Heart right ventricle (tissue), 16 donors: ENCODE results near the gene PODXL. TPM values are rescaled to one million over a fixed set of nuclear protein-coding genes. Genes with fewer than 3 reads are reported as not detected.

Experiments
- ATAC-seq, 8 donors: fragments of 200-7000 bp; cut with Tn5 transposase; one replicate each; pipeline ENCODE4 v1.9.1; 2020; ENCODE audit warnings: mild to moderate bottlenecking in 8 of 8, moderate library complexity in 8 of 8, moderate number of reproducible peaks in 1 of 8
- DNase-seq, 2 donors: peaks; one replicate each; pipeline ENCODE4 v3.0.0-alpha.2; 2020
- H3K27ac ChIP-seq, 10 donors: fragments of 200-600 bp; sonication (generic) in 2 of 10; one replicate each; pipeline versions ENCODE4 v1.5.0 to v1.8.0; 2020 to 2022; ENCODE audit warnings: mild to moderate bottlenecking in 3 of 10
- H3K27me3 ChIP-seq, 7 donors: fragments of 200-600 bp; one replicate each; pipeline ENCODE4 v1.8.0; 2021 to 2022; ENCODE audit warnings: mild to moderate bottlenecking in 2 of 7
- H3K36me3 ChIP-seq, 9 donors: fragments of 200-600 bp; sonication (generic) in 1 of 9; one replicate each; pipeline versions ENCODE4 v1.5.0 to v1.8.0; 2020 to 2022; ENCODE audit warnings: mild to moderate bottlenecking in 2 of 9
- H3K4me1 ChIP-seq, 9 donors: fragments of 200-600 bp; sonication (generic) in 1 of 9; one replicate each; pipeline versions ENCODE4 v1.5.0 to v1.8.0; 2020 to 2022; ENCODE audit warnings: mild to moderate bottlenecking in 4 of 9
- H3K4me3 ChIP-seq, 10 donors: fragments of 200-600 bp; sonication (generic) in 2 of 10; one replicate each; pipeline versions ENCODE4 v1.5.0 to v1.8.0; 2020 to 2022; ENCODE audit warnings: mild to moderate bottlenecking in 7 of 10, moderate library complexity in 2 of 10
- H3K9me3 ChIP-seq, 11 donors: fragments of 200-600 bp in 10 of 11; sonication (generic) in 2 of 11; one replicate each; pipeline versions ENCODE4 v1.5.0 to v1.8.0; 2013 to 2022; ENCODE audit warnings: mild to moderate bottlenecking in 2 of 11, control low read depth in 1 of 11, moderate library complexity in 1 of 11
- CTCF ChIP-seq, 9 donors: fragments of 200-600 bp; sonication (generic) in 2 of 9; IDR thresholded peaks; one replicate each; pipeline versions ENCODE4 v1.5.0 to v1.8.0; 2021 to 2022; ENCODE audit warnings: antibody characterized with exemption in 9 of 9, mild to moderate bottlenecking in 5 of 9, moderate library complexity in 1 of 9
- WGBS, 2 donors: extraction: QIAGEN DNeasy Blood & Tissue Kit; methylation state at CpG; one replicate each; pipeline ENCODE4 v1.1.7; 2013; ENCODE audit warnings: inconsistent platforms in 1 of 2; 5-methylcytosine and 5-hydroxymethylcytosine counted together
- intact Hi-C, 10 donors: fragments of 100-400 bp; cut with DNase I; formaldehyde crosslinking; loops; one replicate each; pipeline versions ENCODE4 v1.11.1 to v1.14.2; 2022
- polyA plus RNA-seq, 2 donors: library from polyadenylated mRNA; stranded (reverse); fragments of 200-250 nt; gene quantifications; one replicate each; pipeline ENCODE4 v1.2.3, GENCODE V29; 2013
- total RNA-seq, 10 donors: library from RNA; stranded (reverse); fragmentation: NEBNext Ultra II Directional in 3 of 10; extraction: Animal tissue kit (Norgen Biotek cat#: 25700) in 3 of 10; gene quantifications; one replicate each; pipeline versions ENCODE4 v1.2.1 to v1.2.4, GENCODE V29; 2021 to 2023
- donor health status: Arrhythmogenic right ventricular cardiomyopathy.
- donor health status: ischemic (EF 13 %, LVEDD 7.1; RV severe dilation, severe dysfunction).
- donor health status: healthy with polysubstance abuse.
- donor health status: DM: no; HTN: yes; CAD: no.
- donor health status: DM: no; HTN: no; CAD: no.
- donor health status: ischemic (EF 25% LVEDD 6.9; RV normal size, moderate dysfunction).
- donor health status: ischemic (EF 25% LVEDD 5.7; RV mildly dilated, moderate dysfunction).
- donor health status: healthy.
- donor health status: DM: yes; HTN: yes; CAD: no.
- donor health status: Ischemic cardiomyopathy.
- donor health status: ischemic (EF 35%, LVEDD 5.7; RV mildly dilated, moderate dysfunction).
- donor health status: nonischemic (EF 11% LVEDD 7.7; RV severe dilation, severe dysfunction).
- donor health status: DM: yes; HTN: yes; CAD: no.
- donor health status: PGD.
- donor health status: ischemic (EF 29% LVEDD 5.4; RV normal size, mild dysfunction).
- donor health status: nonischemic (EF 23%, LVEDD 6.1; RV moderate dilation, normal function).

PODXL gene
- total and polyA plus RNA-seq, 12 donors: 34.4 to 162 (median 65.2) TPM

GRCh38 chr7:131533566-131534561, 22.6 kb downstream of the PODXL start:
- H3K4me3 ChIP-seq: no peak overlapping the region
- no peaks in the 10 kb centered on the region for H3K9me3 ChIP-seq
- H3K4me1 ChIP-seq: peaks cover 38 to 97% (median 69%) of the 10 kb centered on the region in 9 donors
- TF ChIP-seq CTCF (IDR thresholded peaks at IDR 0.05): no peak
- intact Hi-C loops: no loop called here
- no peaks in the 10 kb centered on the region for H3K36me3 ChIP-seq
- H3K27me3 ChIP-seq: no peaks in the 10 kb centered on the region
- peak overlapping the region in 9 of 10 donors; percentile 59 to 90 (median 80) for H3K27ac ChIP-seq
- WGBS, 2 donors: 74 to 77% methylated on average over 15 of the region's 15 CpGs
- ATAC-seq (peak in 1 of 8 donors; percentile 9), DNase-seq (no peak)

GRCh38 chr7:131533151-131533559, 23.3 kb downstream of the PODXL start:
- intact Hi-C loops: no loop called here
- no peak for DNase-seq
- Histone ChIP-seq H3K4me3 (peak overlapping the region in 2 of 10 donors; percentile 3 to 11), H3K27ac (peak overlapping the region; percentile 60 to 90 (median 80)), H3K9me3 (no peaks in the 10 kb centered on the region), H3K4me1 (peaks cover 34 to 97% (median 68%) of the 10 kb centered on the region in 9 donors), H3K27me3 (no peaks in the 10 kb centered on the region), H3K36me3 (no peaks in the 10 kb centered on the region)
- 27 to 32% methylated on average over 9 of the region's 9 CpGs for WGBS, 2 donors
- ATAC-seq: peak; percentile 7 to 53 (median 43)
- no peak for TF ChIP-seq CTCF (IDR thresholded peaks at IDR 0.05)

GRCh38 chr7:131532570-131533091, 23.8 kb downstream of the PODXL start:
- H3K36me3 ChIP-seq: no peaks in the 10 kb centered on the region
- no peak for TF ChIP-seq CTCF (IDR thresholded peaks at IDR 0.05)
- intact Hi-C loops: no loop called here
- no peaks in the 10 kb centered on the region for H3K27me3 ChIP-seq
- H3K4me1 ChIP-seq: peaks cover 29 to 97% (median 64%) of the 10 kb centered on the region in 9 donors
- WGBS, 2 donors: 61 to 79% methylated on average over 10 of the region's 10 CpGs
- no peaks in the 10 kb centered on the region for H3K9me3 ChIP-seq
- no peak overlapping the region for H3K4me3 ChIP-seq
- DNase-seq: no peak
- peak in 3 of 8 donors; percentile 16 to 40 (median 25) for ATAC-seq
- peak overlapping the region; percentile 60 to 90 (median 80) for H3K27ac ChIP-seq

- Histone ChIP-seq H3K9me3 (no peaks in the 10 kb centered on the region), H3K4me3 (no peak overlapping the region), H3K4me1 (peaks cover 14 to 97% (median 53%) of the 10 kb centered on the region in 9 donors), H3K36me3 (no peaks in the 10 kb centered on the region), H3K27ac (peak overlapping the region in 7 of 10 donors; percentile 34 to 81 (median 67)), H3K27me3 (no peaks in the 10 kb centered on the region)
- ATAC-seq: no peak
- 88 to 92% methylated on average over 6 of the region's 6 CpGs for WGBS, 2 donors
- DNase-seq: no peak
- TF ChIP-seq CTCF (IDR thresholded peaks at IDR 0.05): no peak
- intact Hi-C loops: no loop called here
Measured at GRCh38 chr7:131530137-131530536, 26.3 kb downstream of the PODXL start.
